ENCODE measurements around the gene FETUB. TPM values are rescaled to one million over a fixed set of nuclear protein-coding genes. Genes with fewer than 3 reads are reported as not detected.

Gene FETUB
- total RNA-seq, 4 donors from 2014 or later, result not detected

GRCh38 chr3:186637686-186638085 lies 2.5 kb upstream of the FETUB start:
- no peaks in the 10 kb centered on the region for H3K36me3 ChIP-seq
- 70 to 87% methylated on average over 3 of the region's 3 CpGs for WGBS, 2 donors
- intact Hi-C loops (cut with DNase I), result no loop called here

DNA sequence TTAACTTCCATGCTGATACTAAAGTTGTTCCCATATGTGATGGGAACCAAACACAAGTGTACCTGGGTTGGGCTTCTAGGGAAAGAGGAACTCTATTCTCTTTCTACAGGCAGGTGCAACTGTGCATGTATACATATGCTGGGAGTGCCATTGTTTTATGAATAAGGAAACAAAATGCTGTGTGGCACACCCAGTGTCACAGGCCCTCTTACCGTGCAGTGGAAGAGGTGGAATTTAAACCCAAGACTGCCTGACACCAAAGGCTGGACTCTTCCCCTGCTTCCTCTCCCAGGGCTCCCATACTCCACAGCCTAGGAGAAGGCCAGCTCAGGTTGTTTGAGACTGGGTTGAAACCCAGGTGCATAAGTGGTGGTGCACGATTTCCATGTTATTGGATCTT lies 1.9 kb upstream of the FETUB start:
- H3K4me1 ChIP-seq, result peaks cover 0 to 7% of the 10 kb centered on the region in 2 donors
- H3K27me3 ChIP-seq, result no peaks in the 10 kb centered on the region
- intact Hi-C loops (cut with DNase I), result no loop called here
- TF ChIP-seq POLR2A (IDR thresholded peaks at IDR 0.05) (no peak), CTCF (IDR thresholded peaks at IDR 0.05) (no peak)
- no peak overlapping the region for H3K4me3 ChIP-seq (replicated peaks in 1 of 3)
- 81 to 92% methylated on average over 2 of the region's 2 CpGs for WGBS, 2 donors
- no peaks in the 10 kb centered on the region for H3K36me3 ChIP-seq
- no peaks in the 10 kb centered on the region for H3K9me3 ChIP-seq
- H3K27ac ChIP-seq, result no peak overlapping the region
- no peak for DNase-seq

More at GRCh38 chr3:186637686-186638085, 2.5 kb upstream of the FETUB start:
- Histone ChIP-seq H3K27ac (no peak overlapping the region), H3K4me1 (peaks cover 0 to 7% of the 10 kb centered on the region in 2 donors), H3K9me3 (no peaks in the 10 kb centered on the region), H3K4me3 (replicated peaks in 1 of 3) (no peak overlapping the region), H3K27me3 (no peaks in the 10 kb centered on the region)
- TF ChIP-seq POLR2A (IDR thresholded peaks at IDR 0.05) (no peak), CTCF (IDR thresholded peaks at IDR 0.05) (no peak)
- no peak for DNase-seq

DNA sequence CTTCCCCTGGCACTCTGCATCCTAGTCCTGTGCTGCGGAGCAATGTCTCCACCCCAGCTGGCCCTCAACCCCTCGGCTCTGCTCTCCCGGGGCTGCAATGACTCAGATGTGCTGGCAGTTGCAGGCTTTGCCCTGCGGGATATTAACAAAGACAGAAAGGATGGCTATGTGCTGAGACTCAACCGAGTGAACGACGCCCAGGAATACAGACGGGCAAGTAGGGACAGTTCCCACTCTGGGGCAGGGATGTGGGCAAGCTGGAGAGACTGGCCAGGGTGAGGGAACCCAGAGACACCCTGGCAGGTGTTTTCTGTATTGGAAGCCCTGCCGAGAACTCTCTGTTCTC lies 247 bp downstream of the FETUB start:
- DNase-seq, result peak; percentile 1 to 5

GRCh38 chr3:186640929-186641328 lies 730 bp downstream of the FETUB start:
- H3K36me3 ChIP-seq, result no peaks in the 10 kb centered on the region
- peak in 1 of 2 donors; percentile 4 for DNase-seq
- TF ChIP-seq CTCF (IDR thresholded peaks at IDR 0.05) (no peak), POLR2A (IDR thresholded peaks at IDR 0.05) (no peak)
- intact Hi-C loops (cut with DNase I), result no loop called here
- H3K4me3 ChIP-seq (replicated peaks in 1 of 3), result no peak overlapping the region
- no peaks in the 10 kb centered on the region for H3K27me3 ChIP-seq
- no peak overlapping the region for H3K27ac ChIP-seq
- H3K9me3 ChIP-seq, result no peaks in the 10 kb centered on the region
- H3K4me1 ChIP-seq, result peaks cover 0 to 7% of the 10 kb centered on the region in 2 donors

More for the DNA sequence above, 247 bp downstream of the FETUB start:
- no peak for TF ChIP-seq CTCF (IDR thresholded peaks at IDR 0.05)
- no peak for TF ChIP-seq POLR2A (IDR thresholded peaks at IDR 0.05)
- Histone ChIP-seq H3K9me3 (no peaks in the 10 kb centered on the region), H3K4me3 (replicated peaks in 1 of 3) (no peak overlapping the region), H3K27ac (no peak overlapping the region), H3K4me1 (peaks cover 0 to 7% of the 10 kb centered on the region in 2 donors), H3K36me3 (no peaks in the 10 kb centered on the region), H3K27me3 (no peaks in the 10 kb centered on the region)
- intact Hi-C loops (cut with DNase I), result no loop called here
- 56 to 57% methylated on average over 9 of the region's 9 CpGs for WGBS, 2 donors

DNA sequence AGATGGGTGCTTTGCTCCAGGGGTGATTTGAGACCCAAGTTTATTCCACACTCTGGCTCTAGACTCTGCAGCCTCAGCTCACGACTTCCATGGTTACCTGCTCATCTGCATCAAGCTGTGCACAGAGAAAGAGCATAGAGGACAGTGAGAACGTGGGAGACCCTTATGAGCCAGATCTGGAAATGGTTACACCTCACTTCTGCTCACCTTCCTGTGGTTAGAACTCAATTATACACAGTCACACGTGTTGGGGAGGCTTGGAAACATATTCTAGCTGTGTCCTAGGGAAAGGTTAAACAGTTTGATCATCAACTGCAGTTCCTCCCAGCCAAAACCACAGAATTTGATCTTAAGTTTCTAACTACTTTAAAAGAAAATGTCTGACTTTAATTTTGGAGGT lies 1.8 kb downstream of the FETUB start:
- H3K36me3 ChIP-seq, result no peaks in the 10 kb centered on the region
- TF ChIP-seq POLR2A (IDR thresholded peaks at IDR 0.05), result no peak
- no peak for TF ChIP-seq CTCF (IDR thresholded peaks at IDR 0.05)
- intact Hi-C loops (cut with DNase I), result no loop called here
- DNase-seq, result no peak
- no peaks in the 10 kb centered on the region for H3K27me3 ChIP-seq
- no peaks in the 10 kb centered on the region for H3K9me3 ChIP-seq
- H3K27ac ChIP-seq, result no peak overlapping the region
- H3K4me3 ChIP-seq (replicated peaks in 1 of 3), result no peak overlapping the region
- H3K4me1 ChIP-seq, result peaks cover 0 to 7% of the 10 kb centered on the region in 2 donors
- 52 to 55% methylated on average over 3 of the region's 3 CpGs for WGBS, 2 donors

All from thyroid gland (tissue), 4 donors.